Measurements from ENCODE around the gene FGFR4.
"Not testable (repeated sequence)": the region's sequence is repeated elsewhere in the genome, so short reads cannot be mapped to it uniquely, and the experiment has no call there.

The FGFR4 gene

GRCh38 chr5:177045631-177046030, 41.1 kb upstream of the FGFR4 start:
- H3K27ac ChIP-seq, result no peak overlapping the region
- TF ChIP-seq CTCF (conservative IDR thresholded peaks at IDR 0.05) (no peak), ZFX (IDR thresholded peaks at IDR 0.05) (no peak)

- not testable (repeated sequence) for H3K27ac ChIP-seq
Measured at GRCh38 chr5:177048531-177048930, 38.2 kb upstream of the FGFR4 start.

GRCh38 chr5:177049285-177049684, 37.4 kb upstream of the FGFR4 start:
- no peak overlapping the region for H3K27ac ChIP-seq
- TF ChIP-seq ZFX (IDR thresholded peaks at IDR 0.05), result no peak
- TF ChIP-seq CTCF (conservative IDR thresholded peaks at IDR 0.05), result no peak

- TF ChIP-seq ZFX (IDR thresholded peaks at IDR 0.05), result no peak
- TF ChIP-seq CTCF (conservative IDR thresholded peaks at IDR 0.05), result no peak
- no peak overlapping the region for H3K27ac ChIP-seq
Measured at GRCh38 chr5:177064500-177065277, 22.0 kb upstream of the FGFR4 start.

GRCh38 chr5:177065491-177065890, 21.2 kb upstream of the FGFR4 start:
- TF ChIP-seq ZFX (IDR thresholded peaks at IDR 0.05), result no peak
- no peak for TF ChIP-seq CTCF (conservative IDR thresholded peaks at IDR 0.05)
- H3K27ac ChIP-seq, result no peak overlapping the region

- TF ChIP-seq CTCF (conservative IDR thresholded peaks at IDR 0.05) (no peak), ZFX (IDR thresholded peaks at IDR 0.05) (no peak)
- H3K27ac ChIP-seq, result no peak overlapping the region
Measured at GRCh38 chr5:177066224-177066623, 20.5 kb upstream of the FGFR4 start.

GRCh38 chr5:177067503-177067902, 19.2 kb upstream of the FGFR4 start:
- H3K27ac ChIP-seq, result no peak overlapping the region
- no peak for TF ChIP-seq ZFX (IDR thresholded peaks at IDR 0.05)
- no peak for TF ChIP-seq CTCF (conservative IDR thresholded peaks at IDR 0.05)

Data from C4-2B (cell line).